Activated T-cell treated with anti-CD3 and anti-CD28 coated beads, Interleukin-2, amount 50 U/mL, for 72 hours (primary cell): ENCODE data around the gene CHMP1B. TPM values are rescaled to one million over a fixed set of nuclear protein-coding genes. Genes with fewer than 3 reads are reported as not detected.

ENCODE experiments used
- total RNA-seq, 2 donors: library from RNA; stranded (reverse); gene quantifications; one replicate each; pipeline ENCODE4 v1.2.3, GENCODE V29; 2022

The CHMP1B gene
- total RNA-seq, 2 donors from 2014 or later: 29.8 to 31.3 TPM

Other genes with a start within 250 kb of the CHMP1B start
- not detected for gene SLC35G4, start 241.8 kb upstream of the CHMP1B start, total RNA-seq
- gene GNAL, start 162.1 kb upstream of the CHMP1B start, total RNA-seq: 1 to 10 TPM in 1 of 2 donors, under 1 TPM in 1; 0.55 to 1.6 TPM
- gene MPPE1, start 56.9 kb downstream of the CHMP1B start, total RNA-seq: 10 to 100 TPM; 43.5 to 61.2 TPM
- gene IMPA2, start 130.1 kb downstream of the CHMP1B start, total RNA-seq: 10 to 100 TPM; 19.2 to 20.2 TPM
- gene ANKRD62, start 242.4 kb downstream of the CHMP1B start, total RNA-seq: not detected